Natural killer cell (primary cell): ENCODE data around the gene KCNAB3. TPM values are rescaled to one million over a fixed set of nuclear protein-coding genes. Genes with fewer than 3 reads are reported as not detected.

Experiments
- ATAC-seq, 3 donors: fragments of 150-1000 bp in 2 of 3; fragments of 200-7000 bp in 1 of 3; cut with Tn5 transposase; 1 replicate in 1 of 3; 2 replicates in 2 of 3; pipeline ENCODE4 v1.10.0; 2021; ENCODE audit warnings: mild to moderate bottlenecking in 2 of 3, moderate library complexity in 2 of 3
- DNase-seq, 2 donors: peaks; one replicate each; pipeline versions ENCODE4 v3.0.0 to v3.0.0-alpha.2; 2013 to 2021; ENCODE audit warnings: mixed read lengths in 1 of 2
- H3K27ac ChIP-seq: one replicate; pipeline ENCODE4 v1.5.1; 2013; ENCODE audit warnings: mild to moderate bottlenecking, low read length
- H3K27me3 ChIP-seq: one replicate; pipeline ENCODE4 v1.6.1; 2013; ENCODE audit warnings: low read length; ENCODE audit not compliant: control insufficient read depth, insufficient read depth
- H3K36me3 ChIP-seq: one replicate; pipeline ENCODE4 v1.6.1; 2013; ENCODE audit warnings: low read length; ENCODE audit not compliant: control insufficient read depth, insufficient read depth
- H3K4me1 ChIP-seq: one replicate; pipeline ENCODE4 v1.6.1; 2013; ENCODE audit warnings: low read length; ENCODE audit not compliant: control insufficient read depth, insufficient read depth
- H3K4me3 ChIP-seq: one replicate; pipeline ENCODE4 v1.5.1; 2013; ENCODE audit warnings: low read length
- H3K9me3 ChIP-seq: one replicate; pipeline ENCODE4 v1.6.1; 2013; ENCODE audit warnings: low read length; ENCODE audit not compliant: control insufficient read depth, insufficient read depth
- H3K27ac Mint-ChIP-seq, 2 donors: one replicate each; pipeline ENCODE4 v1.8.0; 2022; ENCODE audit warnings: mild to moderate bottlenecking in 2 of 2, mixed read lengths in 2 of 2, moderate library complexity in 1 of 2
- H3K27me3 Mint-ChIP-seq, 2 donors: one replicate each; pipeline ENCODE4 v1.8.0; 2022; ENCODE audit warnings: low read depth in 2 of 2, mixed read lengths in 2 of 2
- H3K36me3 Mint-ChIP-seq: one replicate; pipeline ENCODE4 v1.8.0; 2022; ENCODE audit warnings: mixed read lengths
- H3K4me1 Mint-ChIP-seq, 2 donors: one replicate each; pipeline ENCODE4 v1.8.0; 2022; ENCODE audit warnings: mixed read lengths in 2 of 2
- H3K4me3 Mint-ChIP-seq: one replicate; pipeline ENCODE4 v1.8.0; 2022; ENCODE audit warnings: mild to moderate bottlenecking, moderate library complexity, mixed read lengths
- H3K9me3 Mint-ChIP-seq, 2 donors: one replicate each; pipeline ENCODE4 v1.8.0; 2022; ENCODE audit warnings: mixed read lengths in 2 of 2
- WGBS: methylation state at CpG from one replicate; pipeline ENCODE4 v1.1.7; 2013; ENCODE audit warnings: missing lambda C conversion rate; ENCODE audit not compliant: insufficient coverage; 5-methylcytosine and 5-hydroxymethylcytosine counted together
- intact Hi-C: fragments of 100-400 bp; cut with micrococcal nuclease; formaldehyde crosslinking; loops from one replicate; pipeline ENCODE4 v1.14.2; 2022
- total RNA-seq, 4 donors: library from RNA; stranded (reverse); fragments of 120-200 nt in 1 of 4; gene quantifications; one replicate each; pipeline versions ENCODE4 v1.2.3 to v1.2.4, GENCODE V29; 2013 to 2022
- TF ChIP-seq, protein P1 (sequence below): fragments of 200-600 bp; IDR thresholded peaks from one replicate; pipeline ENCODE4 v1.8.0; 2022; ENCODE audit warnings: antibody characterized with exemption

The KCNAB3 gene
- total RNA-seq, result 10 to 100 TPM in 1 of 3 donors, 1 to 10 TPM in 2; 7.9 to 11.7 (median 9.3) TPM
- 3.0 TPM for total RNA-seq (2013)

DNA sequence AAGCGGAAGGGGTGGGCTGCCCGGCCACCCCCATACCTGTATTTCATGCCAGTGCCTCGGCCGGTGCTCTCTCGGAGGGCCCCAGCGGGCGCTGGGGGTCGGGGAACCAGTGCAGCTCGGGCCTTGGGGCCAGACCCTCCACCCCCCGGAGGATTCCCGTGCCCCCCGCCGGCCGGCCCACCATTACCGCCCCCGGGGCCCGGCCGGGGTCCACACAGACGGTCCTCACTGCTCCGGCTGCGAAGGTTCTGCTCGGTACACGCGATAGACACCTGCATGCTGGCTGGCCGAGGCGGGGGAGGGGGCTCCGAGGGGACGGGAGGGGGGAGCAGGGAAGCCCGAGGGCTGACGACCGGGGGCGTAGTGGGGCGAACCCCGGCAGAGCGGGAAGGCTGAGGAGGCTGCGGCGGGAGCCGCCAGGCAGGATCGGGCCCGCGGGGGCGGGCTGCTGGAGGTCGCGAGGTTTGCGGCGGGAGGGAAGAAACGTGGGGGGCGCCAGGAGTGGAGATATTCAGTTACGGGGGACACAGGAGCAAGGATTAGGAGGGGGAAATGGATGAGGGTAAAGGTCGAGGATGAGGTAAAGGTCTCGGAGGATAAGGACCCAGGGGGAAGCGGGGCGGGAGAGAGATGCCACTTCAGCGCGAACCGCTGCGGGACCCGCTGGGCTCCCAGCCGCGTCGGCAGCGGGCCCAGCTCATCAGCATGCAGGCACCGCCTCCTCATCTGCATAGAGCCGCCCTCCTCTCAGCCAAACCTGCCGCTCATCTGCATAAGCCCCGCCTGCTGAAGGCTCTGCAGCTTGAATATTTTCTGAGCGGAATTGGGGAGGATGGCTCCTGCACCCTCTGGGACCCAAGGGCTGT, at the start of gene KCNAB3:
KCNAB3 (minus strand) TSS at position 699 of the 866 bp plus-strand sequence; CDS start at position 278, 421 bp downstream.
- H3K36me3 Mint-ChIP-seq, result no peaks in the 10 kb centered on the region
- Histone ChIP-seq H3K36me3 (peaks cover 3% of the 10 kb centered on the region), H3K4me1 (peaks cover 31% of the 10 kb centered on the region), H3K9me3 (no peaks in the 10 kb centered on the region), H3K4me3 (no peak within 1 kb of the TSS), H3K27ac (no peak within 1 kb of the TSS), H3K27me3 (no peaks in the 10 kb centered on the region)
- H3K27me3 Mint-ChIP-seq, result no peaks in the 10 kb centered on the region
- H3K4me1 Mint-ChIP-seq, result peaks cover 36 to 42% of the 10 kb centered on the region in 2 donors
- H3K4me3 Mint-ChIP-seq, result peak within 1 kb of the TSS; percentile 99
- peak within 1 kb of the TSS; percentile 96 to 98 for H3K27ac Mint-ChIP-seq
- DNase-seq (peak in 1 of 2 donors; percentile 79), ATAC-seq (no peak)
- WGBS, result 75% methylated on average over 67 of the region's 67 CpGs
- intact Hi-C loops, result loop anchor here (5.0 kb wide), 2 partner anchors 42 to 87 kb away; partner anchors contain the start of gene CHD3
- TF ChIP-seq, protein P1, sequence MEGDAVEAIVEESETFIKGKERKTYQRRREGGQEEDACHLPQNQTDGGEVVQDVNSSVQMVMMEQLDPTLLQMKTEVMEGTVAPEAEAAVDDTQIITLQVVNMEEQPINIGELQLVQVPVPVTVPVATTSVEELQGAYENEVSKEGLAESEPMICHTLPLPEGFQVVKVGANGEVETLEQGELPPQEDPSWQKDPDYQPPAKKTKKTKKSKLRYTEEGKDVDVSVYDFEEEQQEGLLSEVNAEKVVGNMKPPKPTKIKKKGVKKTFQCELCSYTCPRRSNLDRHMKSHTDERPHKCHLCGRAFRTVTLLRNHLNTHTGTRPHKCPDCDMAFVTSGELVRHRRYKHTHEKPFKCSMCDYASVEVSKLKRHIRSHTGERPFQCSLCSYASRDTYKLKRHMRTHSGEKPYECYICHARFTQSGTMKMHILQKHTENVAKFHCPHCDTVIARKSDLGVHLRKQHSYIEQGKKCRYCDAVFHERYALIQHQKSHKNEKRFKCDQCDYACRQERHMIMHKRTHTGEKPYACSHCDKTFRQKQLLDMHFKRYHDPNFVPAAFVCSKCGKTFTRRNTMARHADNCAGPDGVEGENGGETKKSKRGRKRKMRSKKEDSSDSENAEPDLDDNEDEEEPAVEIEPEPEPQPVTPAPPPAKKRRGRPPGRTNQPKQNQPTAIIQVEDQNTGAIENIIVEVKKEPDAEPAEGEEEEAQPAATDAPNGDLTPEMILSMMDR, result no peak
- no peaks in the 10 kb centered on the region for H3K9me3 Mint-ChIP-seq

DNA sequence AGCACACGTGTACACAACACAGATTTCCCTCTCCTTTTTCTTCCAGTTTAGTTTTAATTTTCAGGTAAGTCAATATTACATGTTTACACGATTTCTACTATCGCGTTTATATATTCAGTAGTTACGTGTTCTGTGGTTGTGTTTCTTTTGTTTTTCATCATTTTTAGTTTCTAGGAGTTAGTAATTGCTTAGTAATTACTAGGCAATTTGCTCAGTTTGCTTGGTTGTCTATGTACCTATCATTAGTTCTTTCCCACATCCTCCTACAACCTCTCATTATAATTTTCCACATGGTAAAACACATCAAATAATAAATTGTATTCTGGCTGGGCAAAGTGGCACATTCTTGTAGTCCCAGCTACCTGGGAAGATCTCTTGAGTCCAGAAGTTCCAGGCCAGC, 48.1 kb upstream of the KCNAB3 start:
- H3K36me3 Mint-ChIP-seq, result peaks cover 13% of the 10 kb centered on the region
- no peak overlapping the region for H3K4me3 Mint-ChIP-seq
- ATAC-seq (no peak), DNase-seq (no peak)
- TF ChIP-seq, protein P1, result no peak
- intact Hi-C loops, result no loop called here
- no peak overlapping the region for H3K4me3 ChIP-seq
- H3K36me3 ChIP-seq, result no peaks in the 10 kb centered on the region
- H3K4me1 ChIP-seq, result no peaks in the 10 kb centered on the region
- no peak overlapping the region for H3K27ac ChIP-seq
- no peaks in the 10 kb centered on the region for H3K27me3 ChIP-seq
- peaks cover 6 to 11% of the 10 kb centered on the region in 2 donors for H3K9me3 Mint-ChIP-seq
- H3K4me1 Mint-ChIP-seq, result no peaks in the 10 kb centered on the region
- H3K27me3 Mint-ChIP-seq, result peaks cover 17 to 20% of the 10 kb centered on the region in 2 donors
- no peak overlapping the region for H3K27ac Mint-ChIP-seq
- WGBS, result 78% methylated on average over 3 of the region's 5 CpGs
- H3K9me3 ChIP-seq, result peaks cover 22% of the 10 kb centered on the region

DNA sequence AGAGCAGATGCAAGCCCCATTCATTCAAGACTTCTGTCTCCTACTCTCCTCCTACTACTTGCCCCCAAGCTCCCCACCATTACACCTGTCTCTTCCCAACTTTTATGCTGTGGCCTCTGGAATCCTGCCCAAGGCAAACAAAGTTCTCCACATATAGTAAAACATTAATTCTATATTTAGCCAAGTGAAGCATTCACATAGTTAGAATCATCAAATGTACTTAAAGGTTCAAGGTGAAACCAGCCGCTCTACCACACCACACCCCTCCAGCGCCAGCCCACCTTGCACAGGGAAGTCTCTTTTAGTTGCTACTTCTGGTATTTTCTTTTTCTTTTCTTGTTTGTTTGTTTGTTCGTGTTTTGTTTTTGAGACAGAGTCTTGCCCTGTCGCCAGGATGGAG, 47.4 kb upstream of the KCNAB3 start:
- Histone ChIP-seq H3K36me3 (no peaks in the 10 kb centered on the region), H3K27me3 (no peaks in the 10 kb centered on the region), H3K4me3 (no peak overlapping the region), H3K9me3 (peaks cover 22% of the 10 kb centered on the region), H3K27ac (no peak overlapping the region), H3K4me1 (no peaks in the 10 kb centered on the region)
- Mint-ChIP-seq H3K27me3 (peaks cover 13 to 19% of the 10 kb centered on the region in 2 donors), H3K4me3 (no peak overlapping the region), H3K36me3 (peaks cover 13% of the 10 kb centered on the region), H3K27ac (no peak overlapping the region), H3K9me3 (peaks cover 6 to 11% of the 10 kb centered on the region in 2 donors), H3K4me1 (no peaks in the 10 kb centered on the region)
- intact Hi-C loops, result no loop called here
- TF ChIP-seq, protein P1, result no peak
- WGBS, result 95% methylated on average over 3 of the region's 4 CpGs
- ATAC-seq (no peak), DNase-seq (no peak)
